Measurements from ENCODE around the gene SNCA. TPM values are rescaled to one million over a fixed set of nuclear protein-coding genes. Genes with fewer than 3 reads are reported as not detected.

Gene SNCA
- 1 to 10 TPM; 1.7 to 2.8 TPM for total RNA-seq

- peak; percentile 63 for ATAC-seq (ENCODE audit: low read depth)
- H3K27me3 Mint-ChIP-seq = peaks cover 69% of the 10 kb centered on the region
- peak within 1 kb of the TSS; percentile 17 for H3K27ac Mint-ChIP-seq
- no peaks in the 10 kb centered on the region for H3K9me3 Mint-ChIP-seq
- H3K4me3 Mint-ChIP-seq = peak within 1 kb of the TSS; percentile 82
- DNase-seq = peak; percentile 61
- peaks cover 22% of the 10 kb centered on the region for H3K4me1 Mint-ChIP-seq
- POLR2A ChIA-PET = no interaction called here
- H3K36me3 Mint-ChIP-seq = peaks cover 1% of the 10 kb centered on the region
These were observed at the start of gene SNCA for GRCh38 chr4:89836897-89837384. SNCA (minus strand) TSS chr4:89837161; CDS start chr4:89835667, 1,494 bp downstream.

- no peak for DNase-seq
- Mint-ChIP-seq H3K27me3 (peaks cover 22% of the 10 kb centered on the region), H3K36me3 (no peaks in the 10 kb centered on the region), H3K27ac (no peak overlapping the region), H3K4me1 (peaks cover 3% of the 10 kb centered on the region), H3K4me3 (no peak overlapping the region), H3K9me3 (no peaks in the 10 kb centered on the region)
- POLR2A ChIA-PET = no interaction called here
- ATAC-seq (ENCODE audit: low read depth) = no peak
These were observed 42.3 kb upstream of the SNCA start for GRCh38 chr4:89879215-89879614.

GRCh38 chr4:89878611-89879010 lies 41.6 kb upstream of the SNCA start:
- Mint-ChIP-seq H3K36me3 (no peaks in the 10 kb centered on the region), H3K4me1 (peaks cover 3% of the 10 kb centered on the region), H3K27me3 (peaks cover 22% of the 10 kb centered on the region), H3K4me3 (no peak overlapping the region), H3K9me3 (no peaks in the 10 kb centered on the region), H3K27ac (no peak overlapping the region)
- ATAC-seq (ENCODE audit: low read depth) (no peak), DNase-seq (no peak)
- POLR2A ChIA-PET = no interaction called here

GRCh38 chr4:89876548-89876947 lies 39.6 kb upstream of the SNCA start:
- Mint-ChIP-seq H3K27me3 (peaks cover 16% of the 10 kb centered on the region), H3K36me3 (no peaks in the 10 kb centered on the region), H3K27ac (no peak overlapping the region), H3K4me3 (no peak overlapping the region), H3K4me1 (peaks cover 3% of the 10 kb centered on the region), H3K9me3 (no peaks in the 10 kb centered on the region)
- no peak for ATAC-seq (ENCODE audit: low read depth)
- POLR2A ChIA-PET = no interaction called here
- DNase-seq = no peak

- H3K9me3 Mint-ChIP-seq = no peaks in the 10 kb centered on the region
- no peak for DNase-seq
- H3K27ac Mint-ChIP-seq = no peak overlapping the region
- no peak overlapping the region for H3K4me3 Mint-ChIP-seq
- ATAC-seq (ENCODE audit: low read depth) = no peak
- peaks cover 24% of the 10 kb centered on the region for H3K27me3 Mint-ChIP-seq
- no peaks in the 10 kb centered on the region for H3K4me1 Mint-ChIP-seq
- no peaks in the 10 kb centered on the region for H3K36me3 Mint-ChIP-seq
- POLR2A ChIA-PET = no interaction called here
These were observed 34.2 kb upstream of the SNCA start for GRCh38 chr4:89871211-89871610.

- H3K27ac Mint-ChIP-seq = no peak overlapping the region
- H3K27me3 Mint-ChIP-seq = peaks cover 21% of the 10 kb centered on the region
- no peak overlapping the region for H3K4me3 Mint-ChIP-seq
- ATAC-seq (ENCODE audit: low read depth) (no peak), DNase-seq (no peak)
- POLR2A ChIA-PET = interaction anchor here (0.6 kb wide), 1 partner anchor 187 kb away, joined by 6 read pairs; no protein-coding TSS in a partner anchor
- H3K4me1 Mint-ChIP-seq = no peaks in the 10 kb centered on the region
- H3K9me3 Mint-ChIP-seq = no peaks in the 10 kb centered on the region
- H3K36me3 Mint-ChIP-seq = no peaks in the 10 kb centered on the region
These were observed 32.1 kb upstream of the SNCA start for GRCh38 chr4:89868999-89869589.

GRCh38 chr4:89868276-89868675 lies 31.3 kb upstream of the SNCA start:
- DNase-seq (no peak), ATAC-seq (ENCODE audit: low read depth) (no peak)
- H3K27ac Mint-ChIP-seq = no peak overlapping the region
- no peaks in the 10 kb centered on the region for H3K9me3 Mint-ChIP-seq
- POLR2A ChIA-PET = no interaction called here
- H3K36me3 Mint-ChIP-seq = no peaks in the 10 kb centered on the region
- H3K27me3 Mint-ChIP-seq = peaks cover 22% of the 10 kb centered on the region
- H3K4me1 Mint-ChIP-seq = no peaks in the 10 kb centered on the region
- H3K4me3 Mint-ChIP-seq = no peak overlapping the region

GRCh38 chr4:89863533-89863932 lies 26.6 kb upstream of the SNCA start:
- POLR2A ChIA-PET = no interaction called here
- Mint-ChIP-seq H3K36me3 (no peaks in the 10 kb centered on the region), H3K27me3 (peaks cover 21% of the 10 kb centered on the region), H3K4me1 (no peaks in the 10 kb centered on the region), H3K27ac (no peak overlapping the region), H3K9me3 (no peaks in the 10 kb centered on the region), H3K4me3 (no peak overlapping the region)
- no peak for DNase-seq
- ATAC-seq (ENCODE audit: low read depth) = no peak

- POLR2A ChIA-PET = no interaction called here
These were observed 24.0 kb upstream of the SNCA start for GRCh38 chr4:89860971-89861370.

GRCh38 chr4:89855236-89855635 lies 18.3 kb upstream of the SNCA start:
- no peak for ATAC-seq (ENCODE audit: low read depth)
- H3K4me3 Mint-ChIP-seq = no peak overlapping the region
- peaks cover 11% of the 10 kb centered on the region for H3K27me3 Mint-ChIP-seq
- no peak for DNase-seq
- H3K4me1 Mint-ChIP-seq = no peaks in the 10 kb centered on the region
- peaks cover under 1% of the 10 kb centered on the region for H3K9me3 Mint-ChIP-seq
- H3K27ac Mint-ChIP-seq = no peak overlapping the region
- POLR2A ChIA-PET = no interaction called here
- peaks cover 1% of the 10 kb centered on the region for H3K36me3 Mint-ChIP-seq

More at GRCh38 chr4:89860971-89861370, 24.0 kb upstream of the SNCA start:
- no peaks in the 10 kb centered on the region for H3K9me3 Mint-ChIP-seq
- H3K36me3 Mint-ChIP-seq = no peaks in the 10 kb centered on the region
- peaks cover 9% of the 10 kb centered on the region for H3K27me3 Mint-ChIP-seq
- H3K4me3 Mint-ChIP-seq = no peak overlapping the region
- no peaks in the 10 kb centered on the region for H3K4me1 Mint-ChIP-seq
- no peak for ATAC-seq (ENCODE audit: low read depth)
- no peak for DNase-seq
- H3K27ac Mint-ChIP-seq = no peak overlapping the region

- Mint-ChIP-seq H3K36me3 (peaks cover 4% of the 10 kb centered on the region), H3K4me3 (no peak overlapping the region), H3K4me1 (no peaks in the 10 kb centered on the region), H3K9me3 (peaks cover 8% of the 10 kb centered on the region), H3K27me3 (peaks cover 15% of the 10 kb centered on the region), H3K27ac (no peak overlapping the region)
- POLR2A ChIA-PET = no interaction called here
- DNase-seq (no peak), ATAC-seq (ENCODE audit: low read depth) (no peak)
These were observed 10.8 kb upstream of the SNCA start for GRCh38 chr4:89847571-89848325.

- no peak overlapping the region for H3K4me3 Mint-ChIP-seq
- H3K27me3 Mint-ChIP-seq = peaks cover 77% of the 10 kb centered on the region
- no peaks in the 10 kb centered on the region for H3K9me3 Mint-ChIP-seq
- H3K36me3 Mint-ChIP-seq = peaks cover 1% of the 10 kb centered on the region
- ATAC-seq (ENCODE audit: low read depth) = no peak
- POLR2A ChIA-PET = no interaction called here
- DNase-seq = no peak
- peaks cover 20% of the 10 kb centered on the region for H3K4me1 Mint-ChIP-seq
- no peak overlapping the region for H3K27ac Mint-ChIP-seq
These were observed 2.6 kb upstream of the SNCA start for GRCh38 chr4:89839558-89839957.

GRCh38 chr4:89837993-89838390 lies 1.0 kb upstream of the SNCA start:
- H3K9me3 Mint-ChIP-seq = no peaks in the 10 kb centered on the region
- H3K27me3 Mint-ChIP-seq = peaks cover 76% of the 10 kb centered on the region
- peaks cover 22% of the 10 kb centered on the region for H3K4me1 Mint-ChIP-seq
- POLR2A ChIA-PET = interaction anchor here (0.6 kb wide), 1 partner anchor 206 kb away, joined by 3 read pairs; no protein-coding TSS in a partner anchor
- no peak overlapping the region for H3K27ac Mint-ChIP-seq
- H3K4me3 Mint-ChIP-seq = peak overlapping the region; percentile 82
- H3K36me3 Mint-ChIP-seq = peaks cover 1% of the 10 kb centered on the region
- DNase-seq = no peak
- no peak for ATAC-seq (ENCODE audit: low read depth)

GRCh38 chr4:89837385-89837992 lies 528 bp upstream of the SNCA start:
- Mint-ChIP-seq H3K9me3 (no peaks in the 10 kb centered on the region), H3K27ac (peak overlapping the region; percentile 17), H3K4me1 (peaks cover 22% of the 10 kb centered on the region), H3K36me3 (peaks cover 1% of the 10 kb centered on the region), H3K4me3 (peak overlapping the region; percentile 82), H3K27me3 (peaks cover 74% of the 10 kb centered on the region)
- POLR2A ChIA-PET = no interaction called here
- DNase-seq = peak; percentile 63
- ATAC-seq (ENCODE audit: low read depth) = peak; percentile 62
